Kidney epithelial cell (primary cell): ENCODE data around the gene SLC25A21. TPM values are rescaled to one million over a fixed set of nuclear protein-coding genes. Genes with fewer than 3 reads are reported as not detected.

Experiments used
- DNase-seq: peaks from one replicate; pipeline ENCODE4 v3.0.0-alpha.2; 2010; ENCODE audit warnings: low read depth
- H3K27me3 ChIP-seq: 2 replicates; pipeline ENCODE4 v1.6.0; 2011; ENCODE audit warnings: low read length; ENCODE audit not compliant: control insufficient read depth, insufficient read depth
- H3K36me3 ChIP-seq: 2 replicates; pipeline ENCODE4 v1.5.1; 2011; ENCODE audit warnings: low read length; ENCODE audit not compliant: control insufficient read depth, insufficient read depth
- H3K4me3 ChIP-seq: 2 replicates; pipeline ENCODE4 v1.5.1; 2011; ENCODE audit warnings: low read depth, mild to moderate bottlenecking, control low read depth, low read length
- total RNA-seq: library from RNA; depleted of rRNA; stranded (reverse); fragments of >200 nt; gene quantifications from 2 replicates; pipeline ENCODE4 v1.2.3, GENCODE V29; 2015
- TF ChIP-seq, protein P1 (sequence below): IDR thresholded peaks from 2 replicates; pipeline ENCODE4 v1.5.1; 2011; ENCODE audit warnings: mild to moderate bottlenecking, moderate library complexity, low read length, control low read depth, inconsistent platforms; ENCODE audit not compliant: insufficient read depth, poor library complexity, severe bottlenecking

SLC25A21 gene
- total RNA-seq, 1 donor from 2014 or later: 2.1 TPM

DNA sequence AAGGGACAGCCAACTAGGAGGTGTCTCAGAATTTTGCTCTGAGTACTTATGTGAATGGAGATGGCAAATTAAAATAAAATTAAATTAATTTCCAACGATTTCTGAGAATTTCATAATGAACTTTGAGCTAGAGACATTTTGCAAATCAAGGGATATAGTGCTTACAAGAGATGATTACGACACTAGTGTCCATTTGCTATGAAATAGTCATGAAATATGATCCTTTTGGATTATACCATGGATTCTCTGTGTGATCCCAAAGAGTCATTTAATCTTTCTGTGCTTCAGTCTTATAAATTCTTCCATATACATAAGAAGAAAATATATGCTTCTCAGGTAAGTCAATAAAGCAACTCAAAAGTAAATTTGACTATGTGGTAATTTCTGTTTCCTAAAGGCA, 240.6 kb downstream of the SLC25A21 start:
- TF ChIP-seq, protein P1, sequence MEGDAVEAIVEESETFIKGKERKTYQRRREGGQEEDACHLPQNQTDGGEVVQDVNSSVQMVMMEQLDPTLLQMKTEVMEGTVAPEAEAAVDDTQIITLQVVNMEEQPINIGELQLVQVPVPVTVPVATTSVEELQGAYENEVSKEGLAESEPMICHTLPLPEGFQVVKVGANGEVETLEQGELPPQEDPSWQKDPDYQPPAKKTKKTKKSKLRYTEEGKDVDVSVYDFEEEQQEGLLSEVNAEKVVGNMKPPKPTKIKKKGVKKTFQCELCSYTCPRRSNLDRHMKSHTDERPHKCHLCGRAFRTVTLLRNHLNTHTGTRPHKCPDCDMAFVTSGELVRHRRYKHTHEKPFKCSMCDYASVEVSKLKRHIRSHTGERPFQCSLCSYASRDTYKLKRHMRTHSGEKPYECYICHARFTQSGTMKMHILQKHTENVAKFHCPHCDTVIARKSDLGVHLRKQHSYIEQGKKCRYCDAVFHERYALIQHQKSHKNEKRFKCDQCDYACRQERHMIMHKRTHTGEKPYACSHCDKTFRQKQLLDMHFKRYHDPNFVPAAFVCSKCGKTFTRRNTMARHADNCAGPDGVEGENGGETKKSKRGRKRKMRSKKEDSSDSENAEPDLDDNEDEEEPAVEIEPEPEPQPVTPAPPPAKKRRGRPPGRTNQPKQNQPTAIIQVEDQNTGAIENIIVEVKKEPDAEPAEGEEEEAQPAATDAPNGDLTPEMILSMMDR: no peak

DNA sequence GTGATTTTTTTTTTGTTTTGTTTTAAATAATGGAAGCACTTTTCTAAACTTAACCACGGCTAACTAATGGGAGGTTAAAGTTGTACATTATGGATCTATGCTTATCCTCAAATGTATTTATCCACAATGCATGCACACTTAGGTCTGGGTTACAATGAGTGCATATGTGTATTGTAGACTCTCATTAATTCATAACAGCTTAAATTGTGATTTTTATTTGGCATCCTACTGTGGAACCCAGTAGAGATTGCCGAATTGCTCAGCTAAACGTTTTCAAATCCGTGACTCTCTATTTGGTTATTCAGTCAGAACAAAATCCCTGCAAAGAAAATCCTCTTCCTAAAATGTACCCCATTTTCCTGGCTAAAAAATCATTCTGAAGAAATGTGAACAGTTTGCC, 244.0 kb downstream of the SLC25A21 start:
- Histone ChIP-seq H3K27me3 (no peaks in the 10 kb centered on the region), H3K36me3 (no peaks in the 10 kb centered on the region), H3K4me3 (no peak overlapping the region)
- TF ChIP-seq, protein P1: no peak
- DNase-seq: no peak

More for the DNA sequence above, 240.6 kb downstream of the SLC25A21 start:
- H3K27me3 ChIP-seq: no peaks in the 10 kb centered on the region
- DNase-seq: no peak
- H3K36me3 ChIP-seq: no peaks in the 10 kb centered on the region
- no peak overlapping the region for H3K4me3 ChIP-seq

DNA sequence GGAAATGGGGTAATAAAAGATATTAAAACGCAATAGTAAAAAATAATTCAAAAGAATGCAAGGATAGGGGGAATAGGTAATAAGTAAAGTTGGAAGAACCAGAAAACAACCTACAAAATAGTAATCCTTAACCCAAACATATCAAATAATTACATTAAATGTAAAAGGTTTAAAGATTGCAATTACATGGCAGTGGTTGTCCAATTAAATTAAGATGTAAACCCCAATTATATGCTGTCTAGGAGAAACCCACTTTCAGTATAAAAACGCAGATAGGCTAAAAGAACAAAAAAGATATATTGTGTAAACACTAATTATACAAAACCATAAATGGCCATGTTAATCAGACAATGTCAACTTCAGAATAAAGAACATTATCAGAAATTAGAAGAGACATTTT, 247.3 kb downstream of the SLC25A21 start:
- Histone ChIP-seq H3K36me3 (no peaks in the 10 kb centered on the region), H3K4me3 (no peak overlapping the region), H3K27me3 (no peaks in the 10 kb centered on the region)
- DNase-seq: no peak
- TF ChIP-seq, protein P1: no peak

DNA sequence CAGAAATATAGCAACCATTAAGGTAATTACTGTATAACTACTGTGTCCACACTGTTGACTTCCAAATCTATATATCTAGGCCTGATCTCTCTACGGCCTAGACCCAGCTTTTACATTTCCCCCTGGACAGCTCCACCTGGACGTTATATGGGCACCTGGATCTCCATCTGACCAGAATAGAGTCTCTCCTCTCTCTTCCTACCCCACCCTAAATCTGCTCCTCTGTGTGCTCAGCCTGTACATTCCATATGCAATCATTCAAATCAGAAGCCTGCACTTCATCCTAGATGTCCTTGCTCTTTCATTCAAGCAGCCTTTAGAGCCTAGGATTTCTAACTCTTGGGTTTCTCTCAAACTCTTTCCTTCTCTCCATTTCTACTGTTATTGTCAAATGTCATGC, 255.7 kb downstream of the SLC25A21 start:
- H3K27me3 ChIP-seq: no peaks in the 10 kb centered on the region
- no peak overlapping the region for H3K4me3 ChIP-seq
- no peaks in the 10 kb centered on the region for H3K36me3 ChIP-seq
- no peak for DNase-seq
- TF ChIP-seq, protein P1: no peak

DNA sequence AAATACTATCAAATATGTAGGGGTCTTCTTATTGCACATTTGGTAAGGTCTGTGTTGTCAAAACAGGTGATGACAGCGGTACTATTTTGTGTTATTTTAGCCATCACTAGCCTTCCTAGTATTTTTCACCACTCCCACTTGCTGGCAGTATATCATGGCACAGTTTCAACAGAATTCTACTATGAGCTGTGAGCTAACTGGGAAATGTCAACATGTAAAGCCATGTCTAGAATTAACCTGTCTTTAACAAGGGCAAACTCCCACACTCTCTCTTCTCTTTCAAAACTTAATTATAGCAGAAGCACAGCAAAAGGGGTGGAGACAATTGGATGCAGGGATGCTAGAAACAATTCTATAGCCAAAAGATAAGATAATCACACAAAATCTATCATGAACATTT, 257.3 kb downstream of the SLC25A21 start:
- TF ChIP-seq, protein P1: no peak
- Histone ChIP-seq H3K36me3 (no peaks in the 10 kb centered on the region), H3K4me3 (no peak overlapping the region), H3K27me3 (no peaks in the 10 kb centered on the region)
- DNase-seq: no peak

DNA sequence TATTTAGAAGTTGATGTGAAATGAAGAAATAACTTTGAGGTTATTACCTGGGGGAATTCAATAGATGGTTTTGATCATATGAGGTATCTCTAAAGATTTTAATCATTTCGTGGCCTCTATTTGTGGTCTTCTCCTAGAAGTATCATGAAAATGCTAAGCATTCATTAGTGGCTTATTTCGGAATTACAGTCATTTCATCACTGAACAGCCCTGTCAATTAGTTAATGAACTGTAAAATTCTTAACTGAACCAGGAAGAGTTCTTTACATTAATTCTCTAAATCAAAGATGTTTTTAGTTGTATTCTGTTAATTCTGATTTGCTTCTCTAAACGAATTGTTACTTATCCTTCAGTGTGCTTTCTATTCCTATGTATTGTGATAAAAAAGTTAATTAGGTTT, 261.8 kb downstream of the SLC25A21 start:
- H3K4me3 ChIP-seq: no peak overlapping the region
- no peaks in the 10 kb centered on the region for H3K36me3 ChIP-seq
- no peak for DNase-seq
- TF ChIP-seq, protein P1: no peak
- H3K27me3 ChIP-seq: no peaks in the 10 kb centered on the region
